Stimulated activated CD8-positive, alpha-beta memory T cell treated with anti-CD3 and anti-CD28 coated beads, Interleukin-2, amount 100 ng/mL, for 48 hours (primary cell): ENCODE measurements around the gene ZFP1.
"Not testable (repeated sequence)": the region's sequence is repeated elsewhere in the genome, so short reads cannot be mapped to it uniquely, and the experiment has no call there.

ENCODE experiments used
- DNase-seq, 2 donors: peaks; one replicate each; pipeline ENCODE4 v3.0.0-alpha.2; 2020; ENCODE audit warnings: low read depth in 2 of 2

Gene ZFP1

DNA sequence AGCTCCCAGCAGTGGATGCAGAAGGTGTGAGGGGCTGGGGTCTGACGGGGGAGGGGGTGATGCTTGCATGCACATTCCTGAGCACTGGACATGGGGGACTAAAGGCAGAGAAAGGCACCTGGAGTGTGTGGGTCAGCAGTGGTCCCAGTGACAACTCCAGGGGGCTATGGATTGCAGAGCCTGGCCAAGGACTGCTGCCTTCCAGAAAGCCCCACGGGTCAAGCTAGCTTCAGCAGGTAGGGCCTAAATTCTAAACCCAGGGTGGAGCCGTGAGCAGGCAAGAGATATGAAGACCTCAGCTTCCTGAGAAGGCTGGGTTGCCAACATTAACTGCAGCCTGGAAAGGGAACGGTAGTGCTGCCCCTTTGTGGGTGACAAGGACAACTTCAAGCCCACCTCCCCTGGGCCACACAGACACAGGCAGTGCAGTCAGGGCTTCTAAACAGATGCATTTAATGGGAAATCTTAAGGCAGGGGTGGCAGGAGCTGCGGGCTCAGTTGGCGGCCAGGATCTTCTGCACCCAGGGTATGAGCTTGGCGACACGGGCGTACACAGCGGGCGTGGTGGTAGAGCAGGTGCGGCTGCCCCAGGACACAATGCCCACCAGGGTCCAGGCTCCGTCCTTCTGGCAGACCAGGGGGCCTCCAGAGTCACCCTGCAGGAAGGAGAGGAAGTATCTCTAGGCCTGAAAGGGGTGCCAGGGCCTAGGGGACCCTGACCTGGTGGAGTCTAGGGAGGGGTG is 55.5 kb downstream of the ZFP1 start:
- DNase-seq = no peak

DNA sequence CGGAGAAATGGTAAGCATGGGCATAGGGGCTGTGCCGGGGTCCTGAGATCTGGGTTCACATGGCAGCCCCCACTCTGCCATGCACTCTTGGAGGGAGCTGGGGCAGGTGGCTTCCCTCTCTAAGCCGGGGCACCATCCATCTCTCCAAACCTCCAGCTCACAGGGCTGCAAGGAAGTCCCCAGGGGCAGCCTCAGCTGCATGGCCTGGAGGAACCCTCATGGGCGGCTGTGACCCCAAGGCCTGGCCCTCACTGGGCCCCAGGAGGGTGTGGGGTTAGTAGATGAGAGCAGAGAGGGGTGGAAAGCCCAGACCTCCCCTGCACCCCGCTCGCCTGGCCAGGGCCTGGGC is 56.1 kb downstream of the ZFP1 start:
- no peak for DNase-seq

DNA sequence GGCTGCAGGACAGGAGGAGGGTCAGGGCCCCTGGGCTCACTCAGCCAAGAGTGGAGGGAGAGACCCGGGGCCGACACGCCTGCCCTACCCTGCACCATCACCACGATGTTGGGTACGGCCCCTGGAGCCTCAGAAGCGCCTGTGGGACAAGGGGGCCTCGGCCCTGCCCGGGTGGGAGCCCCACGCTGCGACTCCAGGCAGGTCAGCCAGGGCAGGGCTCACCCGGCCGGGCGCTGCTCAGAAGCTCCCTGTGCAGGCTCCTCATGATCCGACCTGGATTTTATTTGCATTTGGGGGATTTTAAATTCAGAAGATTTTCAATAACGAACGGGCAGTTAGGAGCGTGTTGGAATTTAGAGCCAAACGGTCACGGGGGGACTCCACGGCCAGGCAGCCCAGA is 56.6 kb downstream of the ZFP1 start:
- not testable (repeated sequence) for DNase-seq

DNA sequence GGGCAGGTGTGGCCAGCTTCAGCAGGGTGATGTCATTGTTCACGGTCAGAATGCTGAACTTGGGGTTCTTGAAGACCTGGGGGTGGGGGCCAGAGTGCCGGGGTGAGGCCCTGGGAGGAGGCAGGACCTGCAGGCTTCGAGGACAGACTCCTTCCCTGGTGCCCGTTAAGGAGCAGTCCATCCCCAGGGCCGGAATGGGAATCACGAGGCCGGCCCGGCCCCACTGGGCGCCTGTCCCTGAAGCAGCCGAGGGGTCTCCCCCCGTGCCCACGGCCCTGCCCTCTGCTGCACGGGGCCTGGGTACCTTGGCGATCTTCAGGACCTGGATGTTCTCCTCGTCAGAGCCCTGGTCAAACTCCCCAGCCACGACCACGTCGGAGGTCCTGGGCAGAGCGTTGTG is 57.1 kb downstream of the ZFP1 start:
- DNase-seq = not testable (repeated sequence)

DNA sequence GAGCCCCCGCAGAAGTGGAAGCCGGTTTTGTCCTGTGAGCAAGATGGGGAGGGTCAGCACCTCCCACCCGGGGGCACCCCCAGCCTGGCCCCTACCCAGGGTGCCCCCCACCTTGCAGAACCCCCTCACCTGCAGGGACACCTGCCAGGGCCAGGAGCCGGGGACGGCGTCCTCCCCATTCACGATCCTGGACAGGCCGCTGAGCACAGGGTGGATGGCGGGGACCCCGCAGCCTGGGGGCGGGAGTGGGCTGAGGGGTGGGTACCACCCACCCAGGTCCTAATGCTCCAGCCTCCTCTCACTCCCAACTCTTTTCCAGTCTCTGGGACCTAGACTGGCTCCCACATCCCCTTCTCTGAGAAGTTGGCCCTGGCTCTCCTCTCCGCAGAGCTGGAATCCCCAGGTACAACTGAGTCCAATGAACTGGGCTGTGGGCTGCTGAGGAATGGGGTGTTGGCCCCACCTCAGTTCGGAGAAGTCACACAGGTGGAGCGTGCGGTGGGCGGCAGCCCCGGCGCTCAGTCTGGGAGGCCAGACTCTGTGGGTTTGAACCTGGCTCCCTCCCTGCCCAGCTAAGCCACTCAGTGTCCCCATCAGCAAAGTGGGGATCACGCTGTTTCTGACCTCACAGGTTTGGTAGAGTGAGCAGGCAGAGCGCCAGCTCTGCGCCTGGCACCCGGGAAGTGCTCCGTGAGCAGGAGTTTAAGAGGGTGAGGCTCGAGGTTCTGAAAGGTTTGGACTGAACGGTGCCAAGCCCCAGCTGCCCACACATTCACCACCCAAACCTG is 57.8 kb downstream of the ZFP1 start:
- DNase-seq = not testable (repeated sequence)

DNA sequence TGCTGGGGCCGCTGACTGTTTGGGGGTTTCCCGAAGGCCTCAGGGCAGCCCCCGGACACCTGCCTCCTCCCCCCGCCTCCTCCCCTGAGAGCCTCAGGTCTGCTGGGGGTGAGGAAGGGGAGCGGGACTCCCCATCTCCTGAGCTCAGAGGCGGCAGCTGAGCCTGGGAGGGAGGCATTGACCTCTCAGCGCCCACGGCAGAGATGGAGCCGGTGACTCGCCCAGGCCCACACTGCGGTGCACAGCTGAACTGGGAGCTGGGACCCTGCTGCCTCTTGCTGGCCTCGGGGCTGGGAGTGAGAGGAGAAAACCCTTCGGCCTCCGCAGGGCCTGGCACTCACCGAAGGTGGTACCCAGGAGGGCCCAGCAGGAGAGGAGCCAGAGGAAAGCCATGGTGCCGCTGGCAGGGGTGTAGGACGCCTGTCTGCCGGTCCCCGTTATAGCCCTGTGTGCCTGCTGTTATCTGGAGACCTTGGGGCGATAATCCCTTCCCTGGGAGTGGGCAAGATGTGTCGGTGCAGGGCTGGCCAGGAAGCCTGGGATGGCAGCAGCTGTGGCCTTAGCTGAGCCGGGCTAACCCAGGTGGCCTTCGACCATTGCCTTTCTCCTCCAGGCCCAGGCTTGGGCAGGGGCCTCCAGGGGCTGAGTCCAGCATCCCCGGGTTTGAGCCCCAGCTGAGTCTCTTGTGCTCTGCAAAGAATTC is 58.6 kb downstream of the ZFP1 start, which contains the start of gene CTRB2:
TSS of gene CTRB2 (minus strand) at position 413 of the 703 bp plus-strand sequence. CDS start at position 393, 20 bp downstream.
- DNase-seq = no peak

DNA sequence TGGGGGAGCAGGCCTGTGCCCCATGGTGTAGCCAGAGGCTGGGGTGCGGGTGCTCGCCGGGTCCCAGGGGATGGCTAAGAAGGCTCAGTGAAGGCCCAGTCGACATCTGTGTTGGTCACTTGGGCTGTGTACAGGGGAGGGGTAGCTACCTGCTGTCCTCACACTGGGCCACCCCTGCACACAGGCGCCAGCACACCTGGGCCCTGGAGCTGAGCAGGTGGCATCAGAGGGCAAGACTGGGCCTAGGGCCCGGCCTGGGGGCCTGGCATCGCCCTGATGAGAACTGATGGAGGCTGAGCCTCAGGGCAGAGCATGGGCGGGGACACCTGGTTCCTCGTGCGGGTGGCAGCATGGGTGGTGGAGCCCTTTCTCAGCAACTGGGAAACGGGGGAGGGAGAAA is 59.5 kb downstream of the ZFP1 start:
- no peak for DNase-seq

DNA sequence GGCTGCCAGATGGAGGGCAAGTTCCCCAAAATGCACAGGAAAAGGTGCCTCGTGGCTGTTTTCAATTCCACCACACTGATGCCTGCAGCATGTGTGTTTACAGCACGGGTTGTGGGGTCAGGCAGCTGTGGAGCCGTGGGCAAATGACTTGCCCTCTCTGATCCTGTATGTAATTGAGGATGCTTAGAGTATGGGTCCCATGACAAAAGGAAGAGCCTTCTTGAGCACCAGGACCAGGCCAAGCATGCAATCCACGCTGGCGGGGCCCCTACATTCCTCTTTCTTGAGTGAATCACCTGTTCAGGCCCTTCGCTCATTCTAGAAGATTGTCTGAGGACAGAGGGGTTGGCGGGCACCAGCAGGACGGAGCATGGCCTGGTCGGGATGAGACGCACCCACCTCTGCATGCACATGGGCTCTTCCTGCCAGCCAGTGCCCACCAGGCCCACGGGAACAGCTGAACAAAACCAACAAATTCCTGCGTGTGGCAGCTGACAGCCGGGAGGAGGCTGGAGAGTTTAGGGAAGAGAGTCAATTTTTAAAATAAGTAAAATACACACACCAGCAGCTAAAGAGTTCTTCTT is 60.0 kb downstream of the ZFP1 start:
- no peak for DNase-seq

DNA sequence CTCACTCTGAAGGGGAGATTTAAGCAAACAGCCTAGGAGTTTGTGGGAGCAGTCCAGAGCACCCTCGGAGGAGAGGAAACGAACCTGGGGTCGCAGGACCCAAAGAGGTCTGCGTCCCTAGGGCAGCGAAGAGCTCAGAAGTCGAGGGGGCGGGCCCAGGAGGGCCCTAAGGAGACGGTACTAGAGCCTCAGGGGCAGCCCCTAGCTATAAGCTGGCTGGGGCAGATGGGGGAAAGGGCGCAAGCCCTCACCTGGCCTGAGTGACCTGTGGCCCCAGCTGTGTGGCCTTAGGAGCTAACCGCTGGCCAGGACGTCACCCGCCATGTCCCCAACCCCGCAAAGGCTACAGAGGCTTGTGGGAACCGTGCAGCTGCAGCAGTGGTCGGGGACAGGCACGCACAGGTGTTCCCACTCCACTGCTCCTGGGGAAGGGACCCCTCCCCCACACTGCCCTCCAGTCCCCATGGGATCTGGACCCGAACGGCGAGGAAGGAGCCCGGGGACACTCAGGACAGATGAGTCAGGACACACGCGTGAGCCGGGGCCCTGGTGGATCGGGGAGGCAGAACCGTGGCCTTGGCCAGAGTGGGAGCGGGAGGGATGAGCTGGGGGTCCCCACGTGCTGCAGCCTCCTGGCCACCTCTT is 60.7 kb downstream of the ZFP1 start:
- DNase-seq = no peak

DNA sequence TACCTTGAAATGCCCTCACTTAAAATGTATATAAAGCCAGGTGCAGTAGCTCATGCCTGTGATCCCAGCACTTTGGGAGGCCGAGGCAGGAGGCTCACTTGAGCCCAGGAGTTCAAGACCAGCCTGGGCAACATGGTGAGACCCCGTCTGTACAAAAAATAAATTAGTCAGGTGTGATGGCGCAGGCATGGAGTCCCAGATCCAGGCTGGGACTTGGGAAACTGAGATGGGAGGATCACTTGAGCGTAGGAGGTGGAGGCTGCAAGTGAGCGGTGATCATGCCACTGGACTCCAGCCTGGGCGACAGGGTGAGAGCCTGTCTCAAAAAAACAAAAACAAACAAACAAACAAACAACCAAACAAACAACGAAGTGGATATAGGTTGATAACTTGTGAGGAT is 61.2 kb downstream of the ZFP1 start:
- DNase-seq = not testable (repeated sequence)

DNA sequence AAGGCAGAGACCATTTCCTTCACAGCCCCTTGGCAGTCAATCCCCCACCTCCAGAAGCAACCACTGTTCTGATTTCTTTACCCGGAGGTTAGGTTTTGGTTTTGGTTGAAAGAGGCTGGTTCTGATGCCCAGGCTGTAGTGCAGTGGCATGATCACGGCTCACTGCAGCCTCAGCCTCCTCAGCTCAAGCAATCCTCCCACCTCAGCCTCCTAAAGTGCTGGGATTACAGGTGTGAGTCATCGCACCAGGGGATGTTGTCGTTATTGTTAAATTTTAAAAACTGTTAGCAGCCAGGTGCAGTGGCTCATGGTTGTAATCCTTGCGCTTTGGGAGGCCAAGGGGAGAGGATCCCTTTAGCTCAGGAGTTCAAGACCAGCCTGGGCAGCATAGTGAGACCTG is 61.6 kb downstream of the ZFP1 start:
- DNase-seq = no peak

DNA sequence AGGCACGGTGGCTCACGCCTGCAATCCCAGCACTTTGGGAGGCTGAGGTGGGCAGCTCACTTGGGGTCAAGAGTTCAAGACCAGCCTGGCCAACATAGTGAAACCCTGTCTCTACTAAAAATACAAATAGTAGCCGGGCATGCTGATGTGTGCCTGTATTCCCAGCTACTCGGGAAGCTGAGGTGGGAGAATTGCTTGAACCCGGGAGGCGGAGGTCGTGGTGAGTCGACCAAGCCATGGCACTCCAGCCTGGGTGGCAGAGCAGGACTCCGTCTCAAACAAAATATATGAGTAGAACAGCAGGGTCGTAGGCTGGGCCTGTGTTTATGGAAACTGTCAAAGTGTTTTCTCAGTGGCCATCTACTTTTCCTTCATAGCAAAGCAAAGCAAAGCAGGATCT is 63.0 kb downstream of the ZFP1 start:
- not testable (repeated sequence) for DNase-seq

DNA sequence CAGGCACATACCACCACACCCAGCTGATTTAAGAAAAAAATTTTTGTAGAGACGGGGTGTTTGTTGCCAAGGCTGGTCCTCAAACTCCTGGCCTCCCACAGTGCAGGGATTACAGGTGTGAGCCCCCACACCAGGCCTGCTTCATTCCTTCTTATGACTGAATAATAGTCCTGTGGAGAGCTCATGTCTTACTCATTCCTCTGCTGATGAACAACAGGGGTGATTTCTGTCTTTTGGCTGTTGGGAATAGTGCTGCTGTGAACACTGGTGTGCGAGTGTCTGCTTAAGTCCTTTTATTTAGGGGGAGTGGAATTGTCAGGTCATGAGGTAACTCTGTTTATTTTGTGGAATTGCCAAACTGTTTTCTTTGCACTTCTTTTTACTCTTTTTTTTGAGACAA is 67.8 kb downstream of the ZFP1 start:
- DNase-seq = no peak

DNA sequence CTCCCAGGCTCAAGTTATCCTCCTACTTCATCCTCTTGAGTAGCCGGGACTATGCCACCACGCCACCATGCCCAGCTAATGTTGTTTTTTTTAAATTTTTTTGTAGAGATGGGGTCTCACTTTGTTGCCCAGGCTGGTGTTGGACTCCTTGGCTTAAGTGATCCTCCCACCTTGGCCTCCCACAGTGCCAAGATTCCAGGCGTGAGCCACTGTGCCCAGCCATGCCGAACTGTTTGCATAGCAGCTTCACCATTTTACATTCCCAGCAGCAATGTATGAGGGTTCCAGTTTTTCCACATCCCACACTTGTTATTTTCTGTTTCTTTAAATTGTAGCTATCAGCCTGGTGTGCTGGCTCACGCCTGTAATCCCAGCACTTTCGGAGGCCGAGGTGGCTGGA is 68.3 kb downstream of the ZFP1 start:
- DNase-seq = no peak

DNA sequence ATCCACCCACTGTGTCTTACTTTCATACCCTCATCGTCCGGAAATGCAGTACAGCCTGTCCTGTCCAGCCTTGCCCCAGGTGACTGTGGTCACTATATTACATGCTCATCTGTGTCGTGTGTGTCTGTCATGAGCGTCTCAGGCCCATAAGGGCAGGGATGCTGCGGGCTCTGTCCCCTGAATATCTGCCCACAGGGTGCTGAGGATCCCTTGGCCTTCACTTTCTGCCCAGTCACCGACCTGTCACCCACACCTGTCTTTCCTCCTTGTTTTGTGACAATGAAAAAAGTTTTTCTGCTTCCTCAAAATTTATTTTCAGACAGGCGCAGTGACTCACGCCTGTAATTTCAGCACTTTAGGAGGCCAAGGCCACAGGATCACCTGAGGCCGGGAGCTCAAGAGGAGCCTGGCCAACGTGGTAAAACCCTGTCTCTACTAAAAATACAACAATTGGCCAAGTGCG is 69.1 kb downstream of the ZFP1 start:
- no peak for DNase-seq

DNA sequence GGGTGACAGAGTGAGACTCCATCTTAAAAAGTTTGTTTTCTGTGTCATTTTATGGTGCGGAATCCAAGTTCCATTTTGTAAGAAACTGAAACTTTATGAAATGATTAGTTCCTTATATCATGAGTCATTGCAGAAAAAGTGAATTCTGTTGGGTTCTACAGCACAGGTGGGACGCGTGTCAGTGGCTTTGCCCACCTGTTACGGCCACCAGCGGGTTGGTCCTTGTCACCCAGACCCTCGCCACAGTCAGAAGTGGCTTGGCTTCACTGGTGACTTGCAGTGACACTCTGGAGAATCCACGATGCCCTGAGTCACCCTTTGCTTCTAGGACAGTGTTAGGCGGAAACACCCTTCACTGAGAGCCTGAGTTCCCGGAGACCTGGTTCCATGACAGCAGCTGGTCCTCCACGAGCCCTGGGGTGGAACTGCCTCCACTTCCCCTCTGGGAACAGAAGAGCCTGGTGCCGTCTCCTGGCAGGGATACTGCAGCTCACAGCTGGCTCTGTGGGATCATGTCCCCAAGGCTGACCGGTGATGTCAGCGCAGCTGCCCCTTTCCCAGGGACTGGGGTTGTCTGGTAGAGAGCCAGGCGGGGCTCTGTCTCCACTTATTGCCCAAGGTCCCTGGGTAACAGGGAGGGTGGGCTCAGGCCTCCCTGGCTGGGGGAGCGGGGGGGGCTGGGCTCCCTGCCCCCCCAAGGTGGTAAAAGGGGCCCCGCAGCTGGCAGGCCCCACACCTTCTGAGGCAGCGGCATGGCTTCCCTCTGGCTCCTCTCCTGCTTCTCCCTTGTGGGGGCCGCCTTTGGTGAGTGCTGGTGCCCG is 70.1 kb downstream of the ZFP1 start, which contains the start of gene CTRB1:
TSS of gene CTRB1 (plus strand) at position 733 of the 821 bp plus-strand sequence. CDS start at position 753, 20 bp downstream.
- DNase-seq = no peak

DNA sequence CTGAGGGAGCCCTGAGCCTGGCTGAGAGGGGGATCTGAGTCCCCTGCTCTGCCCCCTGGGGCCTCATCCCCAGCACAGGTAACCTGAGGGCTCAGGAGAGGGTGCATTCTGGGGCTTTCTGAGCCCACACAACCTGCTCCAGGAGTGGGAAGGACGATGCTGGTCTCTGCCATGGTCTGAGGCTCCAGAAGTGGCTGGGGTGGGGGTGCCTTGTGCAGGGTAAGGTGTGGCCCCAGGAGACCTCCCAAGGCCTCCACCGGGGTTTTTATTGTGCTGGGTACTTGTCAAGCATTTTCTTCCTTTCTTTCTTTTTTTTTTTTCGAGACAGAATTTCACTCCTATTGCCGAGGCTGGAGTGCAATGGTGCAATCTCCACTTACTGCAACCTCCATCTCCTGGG is 70.8 kb downstream of the ZFP1 start:
- DNase-seq = no peak

DNA sequence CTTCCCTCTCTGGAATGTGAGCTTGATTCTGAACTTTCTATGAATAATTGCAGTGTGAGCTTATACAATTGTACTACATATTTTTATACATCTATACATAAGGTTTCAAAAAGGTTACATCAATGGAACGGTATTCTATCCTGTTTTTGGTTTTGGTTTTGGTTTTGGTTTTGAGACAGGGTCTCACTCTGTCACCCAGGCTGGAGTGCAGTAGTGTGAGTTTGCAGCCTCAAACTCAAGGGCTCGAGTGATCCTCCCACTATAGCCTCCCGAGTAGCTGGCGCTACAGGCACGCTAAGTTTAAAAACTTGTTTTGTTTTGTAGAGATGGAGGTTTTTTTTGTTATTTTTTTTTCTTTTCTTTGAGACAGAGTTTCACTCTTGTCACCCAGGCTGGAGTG is 71.5 kb downstream of the ZFP1 start:
- DNase-seq = no peak
